HepG2 (cell line): ENCODE results near the gene FOXA3. TPM values are rescaled to one million over a fixed set of nuclear protein-coding genes. Genes with fewer than 3 reads are reported as not detected.
A peak's percentile ranks its signal among the peaks of the same experiment; 100 is the strongest.

Experiments
- ELF1 ChIP-seq: sonication (generic); formaldehyde crosslinking; IDR thresholded peaks from 2 replicates; pipeline ENCODE4 v1.4.0; 2020; ENCODE audit warnings: missing genetic modification reagents
- KLF6 ChIP-seq: IDR thresholded peaks from 2 replicates; pipeline ENCODE4 v1.8.0; 2016; ENCODE audit warnings: missing biosample characterization, missing genetic modification reagents
- RAD21 ChIP-seq: fragments of 450-650 bp; formaldehyde crosslinking; IDR thresholded peaks from 2 replicates; pipeline ENCODE4 v1.5.0; 2020; ENCODE audit warnings: mild to moderate bottlenecking
- SMC3 ChIP-seq: IDR thresholded peaks from 2 replicates; pipeline ENCODE4 v1.6.1; 2011; ENCODE audit warnings: low read length, improper control_type of control experiment
- YEATS2 ChIP-seq: sonication (generic); formaldehyde crosslinking; IDR thresholded peaks from 2 replicates; pipeline ENCODE4 v1.4.0; 2020; ENCODE audit warnings: missing genetic modification reagents, borderline replicate concordance
- ZNF343 ChIP-seq: sonication (generic); formaldehyde crosslinking; IDR thresholded peaks from 2 replicates; pipeline ENCODE4 v1.4.0; 2020; ENCODE audit warnings: mild to moderate bottlenecking, missing genetic modification reagents
- ZNF557 ChIP-seq: sonication (generic); formaldehyde crosslinking; IDR thresholded peaks from 2 replicates; pipeline ENCODE4 v1.4.0; 2020; ENCODE audit warnings: missing genetic modification reagents
- ZSCAN22 ChIP-seq: sonication (generic); formaldehyde crosslinking; IDR thresholded peaks from 2 replicates; pipeline ENCODE4 v1.4.0; 2020; ENCODE audit warnings: mild to moderate bottlenecking, missing genetic modification reagents
- polyA plus RNA-seq, 8 experiments: library from polyadenylated mRNA; depleted of rRNA in 3 of 8; stranded (reverse) in 7 of 8; unstranded in 1 of 8; fragments of >200 nt; fragmentation: Illumina TruSeq in 4 of 8; extraction: Trizol in 4 of 8; gene quantifications; 2 replicates each; pipeline versions ENCODE4 v1.2.1 to v1.2.3, GENCODE V29; 2011 to 2016; ENCODE audit warnings: low read depth in 4 of 8, missing spikeins in 1 of 8, mixed read lengths in 1 of 8; ENCODE audit not compliant: insufficient read depth in 1 of 8
- total RNA-seq, 5 experiments: library from RNA; depleted of rRNA; stranded (reverse); fragments of >200 nt; fragmentation: Illumina TruSeq; extraction: Trizol; gene quantifications; 2 replicates each; pipeline ENCODE4 v1.2.3, GENCODE V29; 2016; ENCODE audit warnings: low read depth in 1 of 5
- TF ChIP-seq, protein P1 (sequence below): sonication (generic); formaldehyde crosslinking; conservative IDR thresholded peaks from 2 replicates; pipeline ENCODE4 v1.4.0; 2020; ENCODE audit warnings: mild to moderate bottlenecking, missing genetic modification reagents, moderate library complexity
- TF ChIP-seq, protein P2 (sequence below), 2 experiments: fragments of 450-650 bp in 1 of 2; sonication (generic) in 1 of 2; formaldehyde crosslinking in 1 of 2; IDR thresholded peaks; 2 replicates each; pipeline versions ENCODE4 v1.6.1 to v1.8.0; 2016 to 2022; ENCODE audit warnings: antibody characterized with exemption in 1 of 2, mild to moderate bottlenecking in 1 of 2, missing genetic modification reagents in 1 of 2

The FOXA3 gene
- total and polyA plus RNA-seq, 2 of the 13 experiments (the other 11 are each of a cell fraction or from before 2014, with no cell fraction given), result 29.8 to 47.6 TPM

DNA sequence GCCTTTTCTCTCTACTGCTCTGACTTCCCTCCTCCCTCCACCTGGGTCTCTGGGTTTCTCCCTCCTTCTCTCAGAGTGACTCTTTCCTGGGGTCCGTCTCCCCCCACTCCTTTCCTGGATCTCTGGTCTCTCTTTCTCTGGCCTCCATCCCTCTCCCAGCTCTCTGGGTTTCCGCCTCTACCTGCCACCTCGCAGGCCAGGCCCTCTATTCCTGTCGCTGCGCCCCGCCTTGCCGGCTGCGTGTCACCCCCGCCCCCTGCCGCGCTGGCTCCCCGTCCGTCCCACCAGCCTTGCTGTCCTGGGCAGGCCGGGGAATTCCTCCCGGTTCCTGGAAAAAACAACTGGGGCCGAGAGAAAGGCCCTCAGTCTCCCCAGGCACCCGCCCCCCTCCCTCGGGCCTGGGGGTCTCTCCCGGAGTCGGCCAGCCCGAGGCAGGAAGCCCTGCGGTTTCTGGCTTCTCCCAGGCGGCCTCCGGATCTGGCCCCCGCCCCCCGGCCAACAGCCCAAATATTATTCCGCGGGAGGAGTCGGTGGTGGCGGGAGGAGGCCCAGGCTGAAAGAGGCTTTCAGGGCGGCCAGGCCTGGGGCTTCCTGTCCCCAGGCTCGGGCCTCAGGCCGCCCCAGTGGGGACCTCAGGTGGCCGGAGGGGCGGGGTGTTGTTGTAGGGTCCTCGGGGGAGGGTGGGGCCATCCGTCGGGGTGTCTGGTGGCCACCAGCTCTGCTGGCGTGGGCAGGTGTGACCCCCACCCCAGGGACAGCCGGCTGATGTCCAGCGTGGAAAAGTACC, 12.5 kb downstream of the FOXA3 start (continued):
- TF ChIP-seq, protein P1, sequence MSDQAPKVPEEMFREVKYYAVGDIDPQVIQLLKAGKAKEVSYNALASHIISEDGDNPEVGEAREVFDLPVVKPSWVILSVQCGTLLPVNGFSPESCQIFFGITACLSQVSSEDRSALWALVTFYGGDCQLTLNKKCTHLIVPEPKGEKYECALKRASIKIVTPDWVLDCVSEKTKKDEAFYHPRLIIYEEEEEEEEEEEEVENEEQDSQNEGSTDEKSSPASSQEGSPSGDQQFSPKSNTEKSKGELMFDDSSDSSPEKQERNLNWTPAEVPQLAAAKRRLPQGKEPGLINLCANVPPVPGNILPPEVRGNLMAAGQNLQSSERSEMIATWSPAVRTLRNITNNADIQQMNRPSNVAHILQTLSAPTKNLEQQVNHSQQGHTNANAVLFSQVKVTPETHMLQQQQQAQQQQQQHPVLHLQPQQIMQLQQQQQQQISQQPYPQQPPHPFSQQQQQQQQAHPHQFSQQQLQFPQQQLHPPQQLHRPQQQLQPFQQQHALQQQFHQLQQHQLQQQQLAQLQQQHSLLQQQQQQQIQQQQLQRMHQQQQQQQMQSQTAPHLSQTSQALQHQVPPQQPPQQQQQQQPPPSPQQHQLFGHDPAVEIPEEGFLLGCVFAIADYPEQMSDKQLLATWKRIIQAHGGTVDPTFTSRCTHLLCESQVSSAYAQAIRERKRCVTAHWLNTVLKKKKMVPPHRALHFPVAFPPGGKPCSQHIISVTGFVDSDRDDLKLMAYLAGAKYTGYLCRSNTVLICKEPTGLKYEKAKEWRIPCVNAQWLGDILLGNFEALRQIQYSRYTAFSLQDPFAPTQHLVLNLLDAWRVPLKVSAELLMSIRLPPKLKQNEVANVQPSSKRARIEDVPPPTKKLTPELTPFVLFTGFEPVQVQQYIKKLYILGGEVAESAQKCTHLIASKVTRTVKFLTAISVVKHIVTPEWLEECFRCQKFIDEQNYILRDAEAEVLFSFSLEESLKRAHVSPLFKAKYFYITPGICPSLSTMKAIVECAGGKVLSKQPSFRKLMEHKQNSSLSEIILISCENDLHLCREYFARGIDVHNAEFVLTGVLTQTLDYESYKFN (CRISPR knock-in tag), result peak; percentile 73; the same call in 1 of the 2 replicates
- TF ChIP-seq, protein P2, sequence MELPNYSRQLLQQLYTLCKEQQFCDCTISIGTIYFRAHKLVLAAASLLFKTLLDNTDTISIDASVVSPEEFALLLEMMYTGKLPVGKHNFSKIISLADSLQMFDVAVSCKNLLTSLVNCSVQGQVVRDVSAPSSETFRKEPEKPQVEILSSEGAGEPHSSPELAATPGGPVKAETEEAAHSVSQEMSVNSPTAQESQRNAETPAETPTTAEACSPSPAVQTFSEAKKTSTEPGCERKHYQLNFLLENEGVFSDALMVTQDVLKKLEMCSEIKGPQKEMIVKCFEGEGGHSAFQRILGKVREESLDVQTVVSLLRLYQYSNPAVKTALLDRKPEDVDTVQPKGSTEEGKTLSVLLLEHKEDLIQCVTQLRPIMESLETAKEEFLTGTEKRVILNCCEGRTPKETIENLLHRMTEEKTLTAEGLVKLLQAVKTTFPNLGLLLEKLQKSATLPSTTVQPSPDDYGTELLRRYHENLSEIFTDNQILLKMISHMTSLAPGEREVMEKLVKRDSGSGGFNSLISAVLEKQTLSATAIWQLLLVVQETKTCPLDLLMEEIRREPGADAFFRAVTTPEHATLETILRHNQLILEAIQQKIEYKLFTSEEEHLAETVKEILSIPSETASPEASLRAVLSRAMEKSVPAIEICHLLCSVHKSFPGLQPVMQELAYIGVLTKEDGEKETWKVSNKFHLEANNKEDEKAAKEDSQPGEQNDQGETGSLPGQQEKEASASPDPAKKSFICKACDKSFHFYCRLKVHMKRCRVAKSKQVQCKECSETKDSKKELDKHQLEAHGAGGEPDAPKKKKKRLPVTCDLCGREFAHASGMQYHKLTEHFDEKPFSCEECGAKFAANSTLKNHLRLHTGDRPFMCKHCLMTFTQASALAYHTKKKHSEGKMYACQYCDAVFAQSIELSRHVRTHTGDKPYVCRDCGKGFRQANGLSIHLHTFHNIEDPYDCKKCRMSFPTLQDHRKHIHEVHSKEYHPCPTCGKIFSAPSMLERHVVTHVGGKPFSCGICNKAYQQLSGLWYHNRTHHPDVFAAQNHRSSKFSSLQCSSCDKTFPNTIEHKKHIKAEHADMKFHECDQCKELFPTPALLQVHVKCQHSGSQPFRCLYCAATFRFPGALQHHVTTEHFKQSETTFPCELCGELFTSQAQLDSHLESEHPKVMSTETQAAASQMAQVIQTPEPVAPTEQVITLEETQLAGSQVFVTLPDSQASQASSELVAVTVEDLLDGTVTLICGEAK (IDR thresholded peaks at IDR 0.05), result no peak
- TF ChIP-seq, protein P2 (CRISPR knock-in tag; IDR thresholded peaks at IDR 0.05), result peak; percentile 12; the same call in 1 of the 2 replicates
- 0 out of 2 replicates have a peak, but pooled peaks have one; percentile 11 for TF ChIP-seq ZSCAN22
- peak; percentile 17; the same call in 1 of the 2 replicates for TF ChIP-seq RAD21
- peak; percentile 59; the same call in 1 of the 2 replicates for TF ChIP-seq ELF1 (CRISPR knock-in tag)
- TF ChIP-seq ZNF557, result no peak
- no peak for TF ChIP-seq SMC3
- peak; percentile 34; the same call in 1 of the 2 replicates for TF ChIP-seq ZNF343 (CRISPR knock-in tag)
- TF ChIP-seq KLF6 (CRISPR knock-in tag), result peak; percentile 41; the same call in 1 of the 2 replicates
- TF ChIP-seq YEATS2 (CRISPR knock-in tag), result 0 out of 2 replicates have a peak, but pooled peaks have one; percentile 48
